HG03196 (cell line): ENCODE measurements around the gene TSSC4.

Experiments used
- ATAC-seq: cut with Tn5 transposase; IDR thresholded peaks from one replicate; pipeline ENCODE4 v1.9.1; 2021; ENCODE audit not compliant: unreplicated experiment

The TSSC4 gene

GRCh38 chr11:2431395-2431794 lies 30.8 kb downstream of the TSSC4 start:
- ATAC-seq, result no peak

GRCh38 chr11:2432171-2432621 lies 31.6 kb downstream of the TSSC4 start:
- no peak for ATAC-seq

GRCh38 chr11:2432628-2433071 lies 32.1 kb downstream of the TSSC4 start:
- no peak for ATAC-seq

- no peak for ATAC-seq
Observed at GRCh38 chr11:2433106-2433925, 32.8 kb downstream of the TSSC4 start.

GRCh38 chr11:2434008-2434407 lies 33.5 kb downstream of the TSSC4 start:
- ATAC-seq, result no peak

GRCh38 chr11:2434506-2435255 lies 34.1 kb downstream of the TSSC4 start:
- no peak for ATAC-seq

GRCh38 chr11:2435288-2436012 lies 34.9 kb downstream of the TSSC4 start:
- ATAC-seq, result no peak

GRCh38 chr11:2436013-2436520 lies 35.5 kb downstream of the TSSC4 start:
- no peak for ATAC-seq

GRCh38 chr11:2436521-2437031 lies 36.0 kb downstream of the TSSC4 start:
- ATAC-seq, result no peak

GRCh38 chr11:2437516-2437915 lies 37.0 kb downstream of the TSSC4 start:
- no peak for ATAC-seq

GRCh38 chr11:2439820-2440219 lies 39.3 kb downstream of the TSSC4 start:
- no peak for ATAC-seq

- ATAC-seq, result no peak
Observed at GRCh38 chr11:2440646-2441045, 40.1 kb downstream of the TSSC4 start.

- no peak for ATAC-seq
Observed at GRCh38 chr11:2441171-2441570, 40.6 kb downstream of the TSSC4 start.

GRCh38 chr11:2442589-2442988 lies 42.0 kb downstream of the TSSC4 start:
- ATAC-seq, result no peak

- no peak for ATAC-seq
Observed at GRCh38 chr11:2443406-2443805, 42.9 kb downstream of the TSSC4 start.

- no peak for ATAC-seq
Observed at GRCh38 chr11:2443881-2444820, 43.6 kb downstream of the TSSC4 start, which contains the start of gene TRPM5. Gene TRPM5 (minus strand): TSS chr11:2444514. CDS start chr11:2423036, 21,478 bp downstream.

- ATAC-seq, result no peak
Observed at GRCh38 chr11:2444821-2445745, 44.5 kb downstream of the TSSC4 start, which contains the start of gene KCNQ1. Gene KCNQ1 (plus strand): TSS chr11:2445008. CDS start chr11:2445099, 91 bp downstream.

GRCh38 chr11:2445746-2446551 lies 45.4 kb downstream of the TSSC4 start:
- ATAC-seq, result no peak
